ENCODE measurements around the gene ARL5C. TPM values are rescaled to one million over a fixed set of nuclear protein-coding genes. Genes with fewer than 3 reads are reported as not detected.

The ARL5C gene
- total RNA-seq, 2 experiments from 2014 or later, result 0.16 to 0.65 TPM

DNA sequence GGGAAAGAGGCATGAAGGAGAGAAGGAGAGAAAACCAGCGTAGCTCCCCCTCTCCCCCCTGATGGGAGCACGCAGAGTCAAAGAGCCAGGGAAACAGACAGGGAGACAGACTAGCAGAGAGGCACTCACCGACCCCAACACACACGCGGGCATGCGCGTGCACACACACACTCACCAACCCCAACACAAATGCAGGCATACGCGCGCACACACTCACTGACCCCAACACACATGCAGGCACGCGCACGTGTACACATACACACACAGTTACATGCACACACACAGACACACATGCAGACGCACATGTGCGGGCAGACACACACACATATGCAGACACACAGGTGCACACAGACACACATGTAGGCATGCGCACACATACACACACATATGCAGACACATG lies 26.9 kb upstream of the ARL5C start:
- POLR2A ChIA-PET, result no interaction called here
- CTCF ChIA-PET (ENCODE audit: unreplicated experiment), result no interaction called here

DNA sequence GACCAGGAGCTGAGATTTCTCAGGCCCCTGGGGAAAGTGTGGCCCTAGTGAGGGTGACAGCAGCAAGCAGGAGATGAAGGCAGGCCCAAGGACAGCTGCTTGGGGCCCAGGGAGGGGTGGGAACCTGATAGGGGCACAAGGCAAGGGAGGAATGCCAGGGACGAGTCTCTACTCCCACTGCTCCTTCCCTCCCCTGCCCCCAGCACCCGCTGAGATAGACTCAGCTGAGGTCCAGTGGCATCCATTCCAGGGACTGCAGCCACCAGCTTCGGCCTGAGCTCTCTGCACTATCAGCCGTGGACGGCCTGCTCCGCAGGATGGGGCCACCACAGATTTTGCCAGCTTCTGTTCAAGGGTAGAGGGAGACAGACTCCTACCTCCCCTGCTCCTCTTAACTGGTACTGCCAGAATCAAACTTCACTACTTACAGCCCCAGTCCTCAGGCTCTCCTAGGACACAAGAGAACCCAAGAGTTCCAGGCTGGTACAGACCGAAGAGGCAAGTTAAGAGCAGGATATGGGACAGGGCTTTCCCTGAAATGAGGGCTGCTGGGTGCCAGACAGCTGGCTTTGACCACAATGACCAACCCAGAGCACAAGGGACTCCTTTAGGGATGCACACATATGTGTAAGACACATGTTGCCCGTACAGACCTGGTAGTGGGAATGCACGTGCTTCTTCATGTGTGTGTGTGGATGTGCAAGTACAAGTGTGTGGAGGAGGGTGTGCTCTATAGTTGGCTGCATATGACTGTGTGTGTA lies 26.0 kb upstream of the ARL5C start:
- no TSS peak for BruUV-seq (replicated peaks)
- DNase-seq (ENCODE audit: low spot score), result no peak
- H3K4me3 ChIP-seq (ENCODE audit: low read depth, low read length, poor library complexity, severe bottlenecking), result no peak overlapping the region
- CTCF ChIA-PET (ENCODE audit: unreplicated experiment), result no interaction called here
- no peaks in the 10 kb centered on the region for H3K9me3 ChIP-seq (ENCODE audit: low read length)
- peaks cover 65% of the 10 kb centered on the region for H3K36me3 ChIP-seq (ENCODE audit: insufficient read depth, low read length)
- no peaks in the 10 kb centered on the region for H3K9me2 ChIP-seq (ENCODE audit: insufficient read depth, low read length)
- no peak overlapping the region for H2AFZ ChIP-seq (ENCODE audit: low read length)
- no peaks in the 10 kb centered on the region; the same call in 1 of the 2 replicates for H4K20me1 ChIP-seq (ENCODE audit: insufficient read depth, low read length)
- TF ChIP-seq, protein P1, sequence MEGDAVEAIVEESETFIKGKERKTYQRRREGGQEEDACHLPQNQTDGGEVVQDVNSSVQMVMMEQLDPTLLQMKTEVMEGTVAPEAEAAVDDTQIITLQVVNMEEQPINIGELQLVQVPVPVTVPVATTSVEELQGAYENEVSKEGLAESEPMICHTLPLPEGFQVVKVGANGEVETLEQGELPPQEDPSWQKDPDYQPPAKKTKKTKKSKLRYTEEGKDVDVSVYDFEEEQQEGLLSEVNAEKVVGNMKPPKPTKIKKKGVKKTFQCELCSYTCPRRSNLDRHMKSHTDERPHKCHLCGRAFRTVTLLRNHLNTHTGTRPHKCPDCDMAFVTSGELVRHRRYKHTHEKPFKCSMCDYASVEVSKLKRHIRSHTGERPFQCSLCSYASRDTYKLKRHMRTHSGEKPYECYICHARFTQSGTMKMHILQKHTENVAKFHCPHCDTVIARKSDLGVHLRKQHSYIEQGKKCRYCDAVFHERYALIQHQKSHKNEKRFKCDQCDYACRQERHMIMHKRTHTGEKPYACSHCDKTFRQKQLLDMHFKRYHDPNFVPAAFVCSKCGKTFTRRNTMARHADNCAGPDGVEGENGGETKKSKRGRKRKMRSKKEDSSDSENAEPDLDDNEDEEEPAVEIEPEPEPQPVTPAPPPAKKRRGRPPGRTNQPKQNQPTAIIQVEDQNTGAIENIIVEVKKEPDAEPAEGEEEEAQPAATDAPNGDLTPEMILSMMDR (conservative IDR thresholded peaks at IDR 0.05; ENCODE audit: low read length), result no peak
- TF ChIP-seq EZH2phosphoT487 (IDR thresholded peaks at IDR 0.05; ENCODE audit: borderline replicate concordance, low read depth, low read length), result no peak
- H3K4me1 ChIP-seq (ENCODE audit: insufficient read depth, low read length, poor library complexity, severe bottlenecking), result peaks cover 27% of the 10 kb centered on the region
- no peak overlapping the region for H3K27ac ChIP-seq (ENCODE audit: low read depth, low read length, poor library complexity, severe bottlenecking)
- peaks cover 13% of the 10 kb centered on the region for H3K79me2 ChIP-seq (ENCODE audit: insufficient read depth, low read depth, low read length)
- intact Hi-C loops (cut with micrococcal nuclease; ENCODE audit: unreplicated experiment), result no loop called here
- H3K4me2 ChIP-seq (ENCODE audit: low read length), result no peak overlapping the region
- POLR2A ChIA-PET, result interaction anchor here (0.5 to 0.6 kb wide), 2 partner anchors 278 to 696 kb away, joined by 4 to 5 read pairs; no protein-coding TSS in a partner anchor

More for the DNA sequence above, 26.9 kb upstream of the ARL5C start:
- no peak for DNase-seq (ENCODE audit: low spot score)
- peaks cover 13% of the 10 kb centered on the region for H3K79me2 ChIP-seq (ENCODE audit: insufficient read depth, low read depth, low read length)
- H3K27ac ChIP-seq (ENCODE audit: low read depth, low read length, poor library complexity, severe bottlenecking), result no peak overlapping the region
- no peaks in the 10 kb centered on the region for H3K9me3 ChIP-seq (ENCODE audit: low read length)
- no peaks in the 10 kb centered on the region for H3K9me2 ChIP-seq (ENCODE audit: insufficient read depth, low read length)
- H3K4me1 ChIP-seq (ENCODE audit: insufficient read depth, low read length, poor library complexity, severe bottlenecking), result peaks cover 29% of the 10 kb centered on the region
- no peaks in the 10 kb centered on the region; the same call in 1 of the 2 replicates for H4K20me1 ChIP-seq (ENCODE audit: insufficient read depth, low read length)
- H3K4me3 ChIP-seq (ENCODE audit: low read depth, low read length, poor library complexity, severe bottlenecking), result no peak overlapping the region
- intact Hi-C loops (cut with micrococcal nuclease; ENCODE audit: unreplicated experiment), result no loop called here
- BruUV-seq (replicated peaks), result no TSS peak
- TF ChIP-seq, protein P1 (conservative IDR thresholded peaks at IDR 0.05; ENCODE audit: low read length), result no peak
- TF ChIP-seq EZH2phosphoT487 (IDR thresholded peaks at IDR 0.05; ENCODE audit: borderline replicate concordance, low read depth, low read length), result no peak
- no peak overlapping the region for H3K4me2 ChIP-seq (ENCODE audit: low read length)
- no peak overlapping the region for H2AFZ ChIP-seq (ENCODE audit: low read length)
- peaks cover 55% of the 10 kb centered on the region for H3K36me3 ChIP-seq (ENCODE audit: insufficient read depth, low read length)

DNA sequence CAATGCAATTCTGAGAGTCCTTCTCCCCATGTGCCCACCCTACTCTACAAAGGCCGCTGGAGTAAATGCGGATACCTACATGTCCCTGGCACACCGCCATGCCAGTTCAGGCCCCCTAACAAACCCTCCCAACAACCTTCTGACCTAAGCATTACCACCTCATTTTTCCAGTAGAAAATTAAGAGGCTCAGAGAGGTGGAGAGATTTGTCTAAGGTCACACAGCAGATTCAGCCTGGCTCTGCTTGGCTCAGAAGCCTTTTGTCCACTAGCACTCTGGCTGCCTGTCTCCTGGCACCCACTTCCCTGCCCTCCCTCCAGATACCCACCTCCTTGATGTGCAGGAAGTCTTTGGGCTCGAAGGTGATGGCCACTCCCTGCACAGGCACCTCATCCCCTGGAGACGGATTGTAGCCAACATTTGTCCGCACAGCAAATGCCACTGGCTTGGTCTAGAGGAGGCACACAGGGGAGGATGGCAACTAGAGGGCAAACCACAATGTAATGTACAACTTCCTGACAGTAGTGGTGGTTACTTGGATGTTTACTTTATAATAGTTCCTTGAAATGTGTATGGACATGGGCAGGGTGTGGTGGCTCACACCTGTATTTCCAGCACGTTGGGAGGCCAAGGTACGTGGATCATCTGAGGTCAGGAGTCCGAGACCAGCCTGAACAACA lies 21.3 kb upstream of the ARL5C start:
- TF ChIP-seq EZH2phosphoT487 (IDR thresholded peaks at IDR 0.05; ENCODE audit: borderline replicate concordance, low read depth, low read length), result no peak
- TF ChIP-seq, protein P1 (conservative IDR thresholded peaks at IDR 0.05; ENCODE audit: low read length), result no peak
- Histone ChIP-seq H3K9me2 (ENCODE audit: insufficient read depth, low read length) (no peaks in the 10 kb centered on the region), H3K27ac (ENCODE audit: low read depth, low read length, poor library complexity, severe bottlenecking) (no peak overlapping the region), H3K36me3 (ENCODE audit: insufficient read depth, low read length) (peaks cover 82% of the 10 kb centered on the region), H3K4me1 (ENCODE audit: insufficient read depth, low read length, poor library complexity, severe bottlenecking) (no peaks in the 10 kb centered on the region), H4K20me1 (ENCODE audit: insufficient read depth, low read length) (no peaks in the 10 kb centered on the region; the same call in 1 of the 2 replicates), H2AFZ (ENCODE audit: low read length) (no peak overlapping the region), H3K79me2 (ENCODE audit: insufficient read depth, low read depth, low read length) (no peaks in the 10 kb centered on the region), H3K4me2 (ENCODE audit: low read length) (no peak overlapping the region), H3K9me3 (ENCODE audit: low read length) (no peaks in the 10 kb centered on the region), H3K4me3 (ENCODE audit: low read depth, low read length, poor library complexity, severe bottlenecking) (no peak overlapping the region)
- no peak for DNase-seq (ENCODE audit: low spot score)
- ChIA-PET CTCF (ENCODE audit: unreplicated experiment) (no interaction called here), POLR2A (no interaction called here)
- intact Hi-C loops (cut with micrococcal nuclease; ENCODE audit: unreplicated experiment), result no loop called here
- BruUV-seq (replicated peaks), result no TSS peak
